ENCODE results near the gene NUP42.

NUP42 gene

GRCh38 chr7:23136216-23136615 lies 45.6 kb upstream of the NUP42 start:
- Histone ChIP-seq H3K9me3 (ENCODE audit: control insufficient read depth, insufficient read depth, low read depth, low read length) (no peaks in the 10 kb centered on the region), H3K4me1 (ENCODE audit: control insufficient read depth, insufficient read depth, low read length) (no peaks in the 10 kb centered on the region), H3K4me3 (ENCODE audit: low read depth, low read length) (no peak overlapping the region), H3K36me3 (ENCODE audit: control insufficient read depth in 2 of 2, insufficient read depth in 1 of 2, low read length in 2 of 2) (peaks cover 0 to 3% of the 10 kb centered on the region in 2 experiments; a peak in 1 of 3 replicates), H3K27ac (ENCODE audit: extremely low read depth, low read depth, low read length) (no peak overlapping the region)
- ChIA-PET POLR2A (no interaction called here), CTCF (interaction anchor here (1.5 kb wide), 1 partner anchor 10 kb away, joined by 4 read pairs; no protein-coding TSS in a partner anchor)
- TF ChIP-seq ZFP41 (tag by site-specific recombination; IDR thresholded peaks at IDR 0.05; ENCODE audit: borderline replicate concordance) (no peak), ZNF174 (tag by site-specific recombination; IDR thresholded peaks at IDR 0.05) (no peak), ZBTB21 (tag by site-specific recombination; IDR thresholded peaks at IDR 0.05) (no peak), ZNF398 (tag by site-specific recombination; IDR thresholded peaks at IDR 0.05) (no peak), ZNF324 (tag by site-specific recombination; IDR thresholded peaks at IDR 0.05) (no peak), ELK4 (IDR thresholded peaks at IDR 0.05; ENCODE audit: borderline replicate concordance, low read depth, low read length) (no peak), ZNF560 (tag by site-specific recombination; IDR thresholded peaks at IDR 0.05; ENCODE audit: borderline replicate concordance) (no peak), ZNF664 (tag by site-specific recombination; IDR thresholded peaks at IDR 0.05) (no peak), ZNF2 (tag by site-specific recombination; IDR thresholded peaks at IDR 0.05) (no peak), ZBTB17 (tag by site-specific recombination; IDR thresholded peaks at IDR 0.05) (no peak), ZNF221 (tag by site-specific recombination; IDR thresholded peaks at IDR 0.05; ENCODE audit: borderline replicate concordance) (no peak), ZNF785 (tag by site-specific recombination; IDR thresholded peaks at IDR 0.05) (no peak), ZNF544 (tag by site-specific recombination; IDR thresholded peaks at IDR 0.05) (no peak), ZNF362 (tag by site-specific recombination; IDR thresholded peaks at IDR 0.05) (no peak), ZNF701 (tag by site-specific recombination; IDR thresholded peaks at IDR 0.05) (no peak), ZNF76 (tag by site-specific recombination; IDR thresholded peaks at IDR 0.05; ENCODE audit: borderline replicate concordance, low read depth) (no peak), ZNF473 (tag by site-specific recombination; IDR thresholded peaks at IDR 0.05) (no peak), TSHZ1 (tag by site-specific recombination; IDR thresholded peaks at IDR 0.05; ENCODE audit: borderline replicate concordance) (no peak)

- ChIA-PET POLR2A (no interaction called here), CTCF (interaction anchor here (1.3 kb wide), 1 partner anchor 12 kb away, joined by 3 read pairs; no protein-coding TSS in a partner anchor)
- Histone ChIP-seq H3K27ac (ENCODE audit: extremely low read depth, low read depth, low read length) (no peak overlapping the region), H3K36me3 (ENCODE audit: control insufficient read depth in 2 of 2, insufficient read depth in 1 of 2, low read length in 2 of 2) (peaks cover 0 to 2% of the 10 kb centered on the region in 2 experiments; a peak in 2 of 3 replicates), H3K4me1 (ENCODE audit: control insufficient read depth, insufficient read depth, low read length) (no peaks in the 10 kb centered on the region), H3K9me3 (ENCODE audit: control insufficient read depth, insufficient read depth, low read depth, low read length) (no peaks in the 10 kb centered on the region), H3K4me3 (ENCODE audit: low read depth, low read length) (no peak overlapping the region)
- TF ChIP-seq ZBTB49 (tag by site-specific recombination; IDR thresholded peaks at IDR 0.05; ENCODE audit: low read depth) (no peak), ZNF549 (tag by site-specific recombination; IDR thresholded peaks at IDR 0.05) (no peak), KLF16 (tag by site-specific recombination; IDR thresholded peaks at IDR 0.05) (no peak), ZNF239 (tag by site-specific recombination; IDR thresholded peaks at IDR 0.05) (no peak), WT1 (tag by site-specific recombination; IDR thresholded peaks at IDR 0.05) (no peak), ZNF76 (tag by site-specific recombination; IDR thresholded peaks at IDR 0.05; ENCODE audit: borderline replicate concordance, low read depth) (no peak)
Measured at GRCh38 chr7:23157679-23158078, 24.2 kb upstream of the NUP42 start.

Measured in HEK293 (cell line).